SK-N-SH treated with all-trans-retinoic acid at 6 μM for 48 hours (cell line): ENCODE measurements around the gene SNRPB.

ENCODE experiments used
- ATAC-seq: fragments of 200-7000 bp; cut with Tn5 transposase; 3 replicates; pipeline ENCODE4 v1.9.1; 2020; ENCODE audit warnings: mild to moderate bottlenecking, moderate library complexity
- ARNTL ChIP-seq: fragments of 450-650 bp; formaldehyde crosslinking; IDR thresholded peaks from 2 replicates; pipeline ENCODE4 v1.5.0; 2020; ENCODE audit warnings: low read depth, mild to moderate bottlenecking, moderate library complexity, borderline replicate concordance
- BACH2 ChIP-seq: fragments of 250-450 bp; sonication (Bioruptor Pico); IDR thresholded peaks from 2 replicates; pipeline ENCODE4 v1.9.0; 2021; ENCODE audit warnings: mild to moderate bottlenecking, borderline replicate concordance
- CREB5 ChIP-seq: fragments of 250-450 bp; sonication (Bioruptor Pico); IDR thresholded peaks from 2 replicates; pipeline ENCODE4 v1.5.1; 2020; ENCODE audit warnings: low read depth, mild to moderate bottlenecking, moderate library complexity
- CSDC2 ChIP-seq: fragments of 250-450 bp; sonication (Bioruptor Pico); IDR thresholded peaks from 2 replicates; pipeline ENCODE4 v1.5.0; 2020; ENCODE audit warnings: mild to moderate bottlenecking, moderate library complexity
- ESRRG ChIP-seq: fragments of 250-450 bp; sonication (Bioruptor Pico); IDR thresholded peaks from 2 replicates; pipeline ENCODE4 v1.6.1; 2021; ENCODE audit warnings: mild to moderate bottlenecking
- ISL1 ChIP-seq: fragments of 250-450 bp; sonication (Bioruptor Pico); IDR thresholded peaks from 2 replicates; pipeline ENCODE4 v2.1.2; 2022; ENCODE audit warnings: mild to moderate bottlenecking, moderate library complexity
- OSR1 ChIP-seq: fragments of 250-450 bp; sonication (Bioruptor Pico); IDR thresholded peaks from 2 replicates; pipeline ENCODE4 v1.8.0; 2022; ENCODE audit warnings: moderate library complexity, mild to moderate bottlenecking, inconsistent platforms
- PATZ1 ChIP-seq: fragments of 250-450 bp; sonication (Bioruptor Pico); IDR thresholded peaks from 2 replicates; pipeline ENCODE4 v1.8.0; 2020; ENCODE audit warnings: mild to moderate bottlenecking, moderate library complexity, borderline replicate concordance
- PPARA ChIP-seq: fragments of 250-450 bp; sonication (Bioruptor Pico); IDR thresholded peaks from 2 replicates; pipeline ENCODE4 v1.5.0; 2020; ENCODE audit warnings: mild to moderate bottlenecking, borderline replicate concordance
- RARB ChIP-seq: fragments of 250-450 bp; sonication (Bioruptor Pico); IDR thresholded peaks from 2 replicates; pipeline ENCODE4 v1.8.0; 2021; ENCODE audit warnings: mild to moderate bottlenecking, moderate library complexity
- SNAI2 ChIP-seq: fragments of 250-450 bp; sonication (Bioruptor Pico); IDR thresholded peaks from 2 replicates; pipeline ENCODE4 v1.5.0; 2020; ENCODE audit warnings: mild to moderate bottlenecking, moderate library complexity
- TCF4 ChIP-seq: fragments of 250-450 bp; sonication (Bioruptor Pico); IDR thresholded peaks from 2 replicates; pipeline ENCODE4 v1.8.0; 2021; ENCODE audit warnings: mild to moderate bottlenecking, moderate library complexity, borderline replicate concordance
- TOX ChIP-seq: fragments of 250-450 bp; sonication (Bioruptor Pico); IDR thresholded peaks from 2 replicates; pipeline ENCODE4 v1.8.0; 2021; ENCODE audit warnings: mild to moderate bottlenecking, moderate library complexity, borderline replicate concordance
- ZFP3 ChIP-seq: fragments of 250-450 bp; sonication (Bioruptor Pico); IDR thresholded peaks from 2 replicates; pipeline ENCODE4 v1.5.0; 2020; ENCODE audit warnings: mild to moderate bottlenecking, moderate library complexity
- ZFP30 ChIP-seq: fragments of 450-650 bp; formaldehyde crosslinking; IDR thresholded peaks from 2 replicates; pipeline ENCODE4 v1.5.0; 2022; ENCODE audit warnings: mild to moderate bottlenecking, moderate library complexity
- ZNF565 ChIP-seq: fragments of 450-650 bp; formaldehyde crosslinking; conservative IDR thresholded peaks from 2 replicates; pipeline ENCODE4 v1.5.0; 2020; ENCODE audit warnings: low read depth, mild to moderate bottlenecking, moderate library complexity
- ZNF70 ChIP-seq: fragments of 450-650 bp; formaldehyde crosslinking; IDR thresholded peaks from 2 replicates; pipeline ENCODE4 v1.5.0; 2020; ENCODE audit warnings: mild to moderate bottlenecking, moderate library complexity
- ZNF8 ChIP-seq: fragments of 450-650 bp; formaldehyde crosslinking; IDR thresholded peaks from 2 replicates; pipeline ENCODE4 v1.5.0; 2020; ENCODE audit warnings: mild to moderate bottlenecking, moderate library complexity
- TF ChIP-seq, protein P1 (sequence below): fragments of 250-450 bp; sonication (Bioruptor Pico); IDR thresholded peaks from 2 replicates; pipeline ENCODE4 v1.5.0; 2020; ENCODE audit warnings: mild to moderate bottlenecking, moderate library complexity
- TF ChIP-seq, protein P2 (sequence below): fragments of 250-450 bp; sonication (Bioruptor Pico); IDR thresholded peaks from 2 replicates; pipeline ENCODE4 v1.8.0; 2021; ENCODE audit warnings: low read depth, mild to moderate bottlenecking, moderate library complexity, borderline replicate concordance

SNRPB gene

DNA sequence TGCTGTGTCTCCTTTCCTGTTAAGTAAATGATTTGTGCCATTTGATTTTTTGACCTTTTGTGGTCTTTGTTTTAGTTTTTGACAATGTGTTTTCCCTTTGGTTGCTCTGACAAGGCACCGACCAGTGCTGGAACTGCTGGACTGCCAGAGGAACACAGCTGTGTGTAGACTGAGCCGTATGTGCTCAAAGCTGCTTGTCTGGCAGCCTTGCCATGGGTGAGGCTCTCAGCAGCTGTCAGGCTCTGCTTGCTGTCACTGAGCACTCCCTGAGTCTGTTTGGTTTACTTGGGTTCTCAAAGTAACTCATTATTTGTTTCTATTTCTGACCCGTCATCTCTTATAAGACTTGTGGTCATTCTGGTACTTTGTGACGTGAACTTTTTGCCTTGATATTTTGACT is 15.1 kb upstream of the SNRPB start:
- no peak for ATAC-seq
- no peak for TF ChIP-seq SNAI2 (CRISPR knock-in tag)
- TF ChIP-seq PATZ1 (CRISPR knock-in tag), result no peak
- no peak for TF ChIP-seq ESRRG (CRISPR knock-in tag)
- TF ChIP-seq BACH2 (CRISPR knock-in tag), result no peak
- TF ChIP-seq, protein P1, sequence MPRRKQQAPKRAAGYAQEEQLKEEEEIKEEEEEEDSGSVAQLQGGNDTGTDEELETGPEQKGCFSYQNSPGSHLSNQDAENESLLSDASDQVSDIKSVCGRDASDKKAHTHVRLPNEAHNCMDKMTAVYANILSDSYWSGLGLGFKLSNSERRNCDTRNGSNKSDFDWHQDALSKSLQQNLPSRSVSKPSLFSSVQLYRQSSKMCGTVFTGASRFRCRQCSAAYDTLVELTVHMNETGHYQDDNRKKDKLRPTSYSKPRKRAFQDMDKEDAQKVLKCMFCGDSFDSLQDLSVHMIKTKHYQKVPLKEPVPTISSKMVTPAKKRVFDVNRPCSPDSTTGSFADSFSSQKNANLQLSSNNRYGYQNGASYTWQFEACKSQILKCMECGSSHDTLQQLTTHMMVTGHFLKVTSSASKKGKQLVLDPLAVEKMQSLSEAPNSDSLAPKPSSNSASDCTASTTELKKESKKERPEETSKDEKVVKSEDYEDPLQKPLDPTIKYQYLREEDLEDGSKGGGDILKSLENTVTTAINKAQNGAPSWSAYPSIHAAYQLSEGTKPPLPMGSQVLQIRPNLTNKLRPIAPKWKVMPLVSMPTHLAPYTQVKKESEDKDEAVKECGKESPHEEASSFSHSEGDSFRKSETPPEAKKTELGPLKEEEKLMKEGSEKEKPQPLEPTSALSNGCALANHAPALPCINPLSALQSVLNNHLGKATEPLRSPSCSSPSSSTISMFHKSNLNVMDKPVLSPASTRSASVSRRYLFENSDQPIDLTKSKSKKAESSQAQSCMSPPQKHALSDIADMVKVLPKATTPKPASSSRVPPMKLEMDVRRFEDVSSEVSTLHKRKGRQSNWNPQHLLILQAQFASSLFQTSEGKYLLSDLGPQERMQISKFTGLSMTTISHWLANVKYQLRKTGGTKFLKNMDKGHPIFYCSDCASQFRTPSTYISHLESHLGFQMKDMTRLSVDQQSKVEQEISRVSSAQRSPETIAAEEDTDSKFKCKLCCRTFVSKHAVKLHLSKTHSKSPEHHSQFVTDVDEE (CRISPR knock-in tag), result no peak
- TF ChIP-seq RARB (CRISPR knock-in tag), result no peak
- TF ChIP-seq ISL1 (CRISPR knock-in tag), result no peak
- TF ChIP-seq TOX, result no peak
- no peak for TF ChIP-seq ZFP3
- TF ChIP-seq, protein P2, sequence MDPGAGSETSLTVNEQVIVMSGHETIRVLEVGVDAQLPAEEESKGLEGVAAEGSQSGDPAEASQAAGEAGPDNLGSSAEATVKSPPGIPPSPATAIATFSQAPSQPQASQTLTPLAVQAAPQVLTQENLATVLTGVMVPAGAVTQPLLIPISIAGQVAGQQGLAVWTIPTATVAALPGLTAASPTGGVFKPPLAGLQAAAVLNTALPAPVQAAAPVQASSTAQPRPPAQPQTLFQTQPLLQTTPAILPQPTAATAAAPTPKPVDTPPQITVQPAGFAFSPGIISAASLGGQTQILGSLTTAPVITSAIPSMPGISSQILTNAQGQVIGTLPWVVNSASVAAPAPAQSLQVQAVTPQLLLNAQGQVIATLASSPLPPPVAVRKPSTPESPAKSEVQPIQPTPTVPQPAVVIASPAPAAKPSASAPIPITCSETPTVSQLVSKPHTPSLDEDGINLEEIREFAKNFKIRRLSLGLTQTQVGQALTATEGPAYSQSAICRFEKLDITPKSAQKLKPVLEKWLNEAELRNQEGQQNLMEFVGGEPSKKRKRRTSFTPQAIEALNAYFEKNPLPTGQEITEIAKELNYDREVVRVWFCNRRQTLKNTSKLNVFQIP, result no peak

DNA sequence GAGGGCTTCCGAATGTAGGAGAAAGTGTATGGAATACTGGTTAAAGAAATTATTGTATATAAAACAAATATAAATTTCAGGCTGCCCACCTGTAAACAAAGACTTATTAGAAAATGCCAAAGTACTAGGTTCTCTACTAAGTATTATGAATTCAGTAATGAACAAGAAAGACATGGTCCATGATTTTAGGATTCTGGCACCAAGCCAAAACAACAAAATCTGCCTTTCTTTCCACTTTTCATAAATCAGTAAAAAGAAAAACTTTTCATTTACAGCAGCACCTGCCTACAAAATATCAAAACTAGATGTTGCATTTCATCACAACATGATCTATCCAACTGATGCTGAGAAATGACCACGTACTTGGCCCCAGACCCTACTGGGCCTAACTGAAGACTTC is 14.5 kb upstream of the SNRPB start:
- ATAC-seq, result no peak
- TF ChIP-seq, protein P2, result no peak
- TF ChIP-seq RARB (CRISPR knock-in tag), result no peak
- no peak for TF ChIP-seq BACH2 (CRISPR knock-in tag)
- no peak for TF ChIP-seq PPARA (CRISPR knock-in tag)
- no peak for TF ChIP-seq ZNF70 (CRISPR knock-in tag)
- no peak for TF ChIP-seq OSR1 (CRISPR knock-in tag)
- no peak for TF ChIP-seq ZFP30 (CRISPR knock-in tag)
- TF ChIP-seq ZNF8 (CRISPR knock-in tag), result no peak
- no peak for TF ChIP-seq ZFP3
- TF ChIP-seq SNAI2 (CRISPR knock-in tag), result no peak
- TF ChIP-seq TCF4 (CRISPR knock-in tag), result no peak

GRCh38 chr20:2483504-2483903 is 12.9 kb upstream of the SNRPB start:
- no peak for ATAC-seq
- TF ChIP-seq ESRRG (CRISPR knock-in tag), result no peak
- TF ChIP-seq CREB5, result no peak
- no peak for TF ChIP-seq BACH2 (CRISPR knock-in tag)
- TF ChIP-seq ZNF8 (CRISPR knock-in tag), result no peak
- no peak for TF ChIP-seq ZFP30 (CRISPR knock-in tag)
- TF ChIP-seq CSDC2 (CRISPR knock-in tag), result no peak
- TF ChIP-seq TOX, result no peak
- no peak for TF ChIP-seq ARNTL

DNA sequence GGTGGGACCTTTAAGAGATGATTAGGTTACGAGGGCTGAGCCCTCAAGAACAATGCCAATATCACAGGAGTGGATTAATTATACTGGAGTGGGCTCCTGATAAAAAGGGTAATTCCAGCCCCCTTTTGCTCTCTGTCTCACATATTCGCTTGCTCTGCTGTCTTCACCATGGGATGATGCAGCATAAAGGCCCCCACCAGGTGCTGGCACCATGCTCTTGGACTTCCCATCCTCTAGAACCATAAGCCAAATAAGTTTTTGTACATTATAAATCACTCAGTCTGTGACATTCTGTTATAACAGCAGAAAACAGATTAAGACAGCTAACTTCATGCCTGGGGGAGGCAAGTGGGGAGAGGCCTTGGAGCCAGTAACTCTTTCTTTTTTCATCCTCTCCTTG is 9.8 kb upstream of the SNRPB start:
- no peak for ATAC-seq
- TF ChIP-seq ISL1 (CRISPR knock-in tag), result no peak
- no peak for TF ChIP-seq SNAI2 (CRISPR knock-in tag)
- TF ChIP-seq TOX, result no peak
- TF ChIP-seq PPARA (CRISPR knock-in tag), result no peak
- no peak for TF ChIP-seq ZFP3
- TF ChIP-seq OSR1 (CRISPR knock-in tag), result no peak
- no peak for TF ChIP-seq ZNF8 (CRISPR knock-in tag)
- no peak for TF ChIP-seq CREB5
- no peak for TF ChIP-seq CSDC2 (CRISPR knock-in tag)
- TF ChIP-seq ZFP30 (CRISPR knock-in tag), result no peak
- no peak for TF ChIP-seq ZNF565 (CRISPR knock-in tag)
- no peak for TF ChIP-seq PATZ1 (CRISPR knock-in tag)
